A673 (cell line): ENCODE measurements around the gene TRPV2. TPM values are rescaled to one million over a fixed set of nuclear protein-coding genes. Genes with fewer than 3 reads are reported as not detected.

ENCODE experiments used
- BruUV-seq: library from RNA; stranded (reverse); fragments of 400-500 nt; replicated peaks from 2 replicates; lab custom pipeline; 2021; lab: Mats Ljungman, UMichigan
- CTCF ChIA-PET: fragments of 300-600 bp; sonication (Branson Sonifier 250); formaldehyde crosslinking; loops from one replicate; lab custom pipeline; 2022; ENCODE audit warnings: antibody characterized with exemption; lab: Charles Lee
- POLR2A ChIA-PET: fragments of 300-600 bp; sonication (Branson Sonifier 250); formaldehyde crosslinking; loops from one replicate; lab custom pipeline; 2022; ENCODE audit warnings: antibody characterized with exemption; ENCODE audit not compliant: low non-redundant PET; lab: Charles Lee
- DNase-seq: peaks from one replicate; pipeline ENCODE4 v3.0.0-alpha.2; 2015; ENCODE audit warnings: low spot score
- H3K27ac ChIP-seq: fragments of 200-600 bp; sonication (generic); 2 replicates; pipeline ENCODE4 v1.5.1; 2016; ENCODE audit warnings: mixed run types, low read depth, mild to moderate bottlenecking, mixed read lengths, antibody characterized with exemption, low read length; ENCODE audit not compliant: poor library complexity, severe bottlenecking
- H3K27me3 ChIP-seq: fragments of 200-600 bp; sonication (generic); replicated peaks from 2 replicates; pipeline ENCODE4 v1.6.1; 2017; ENCODE audit warnings: mixed run types, low read depth, mild to moderate bottlenecking, mixed read lengths, antibody characterized with exemption, low read length; ENCODE audit not compliant: insufficient read depth, poor library complexity
- H3K36me3 ChIP-seq: fragments of 200-600 bp; sonication (generic); 2 replicates; pipeline ENCODE4 v1.6.1; 2016; ENCODE audit warnings: mixed run types, mild to moderate bottlenecking, mixed read lengths, antibody characterized with exemption, low read length; ENCODE audit not compliant: insufficient read depth, poor library complexity, severe bottlenecking
- H3K4me1 ChIP-seq: fragments of 200-600 bp; sonication (generic); 2 replicates; pipeline ENCODE4 v1.6.1; 2017; ENCODE audit warnings: mixed run types, mild to moderate bottlenecking, mixed read lengths, antibody characterized with exemption, low read length; ENCODE audit not compliant: insufficient read depth, poor library complexity, severe bottlenecking
- H3K4me3 ChIP-seq: fragments of 200-600 bp; sonication (generic); 2 replicates; pipeline ENCODE4 v1.5.1; 2016; ENCODE audit warnings: low read depth, mixed run types, mild to moderate bottlenecking, mixed read lengths, low read length; ENCODE audit not compliant: poor library complexity, severe bottlenecking
- H3K9me3 ChIP-seq: fragments of 200-600 bp; sonication (generic); 2 replicates; pipeline ENCODE4 v1.6.1; 2016; ENCODE audit warnings: mixed run types, low read depth, mild to moderate bottlenecking, mixed read lengths, antibody characterized with exemption, low read length; ENCODE audit not compliant: poor library complexity, severe bottlenecking
- EZH2 ChIP-seq: fragments of 200-600 bp; sonication (generic); IDR thresholded peaks from 2 replicates; pipeline ENCODE4 v1.6.1; 2017; ENCODE audit warnings: borderline replicate concordance, low read depth, mild to moderate bottlenecking, mixed read lengths, antibody characterized with exemption, low read length; ENCODE audit not compliant: poor library complexity, severe bottlenecking
- intact Hi-C: fragments of 100-400 bp; cut with micrococcal nuclease; formaldehyde crosslinking; loops from one replicate; pipeline ENCODE4 v1.10.0; 2022; ENCODE audit not compliant: unreplicated experiment
- total RNA-seq: library from RNA; stranded (reverse); gene quantifications from 2 replicates; pipeline ENCODE4 v1.2.3, GENCODE V29; 2021
- TF ChIP-seq, protein P1 (sequence below): fragments of 300-800, 200-600 bp; sonication (generic); conservative IDR thresholded peaks from 2 replicates; pipeline ENCODE4 v1.5.1; 2017; ENCODE audit warnings: low read depth, mild to moderate bottlenecking, antibody characterized with exemption, low read length, moderate library complexity, mixed read lengths

The TRPV2 gene
- total RNA-seq, 1 experiment from 2014 or later = not detected

DNA sequence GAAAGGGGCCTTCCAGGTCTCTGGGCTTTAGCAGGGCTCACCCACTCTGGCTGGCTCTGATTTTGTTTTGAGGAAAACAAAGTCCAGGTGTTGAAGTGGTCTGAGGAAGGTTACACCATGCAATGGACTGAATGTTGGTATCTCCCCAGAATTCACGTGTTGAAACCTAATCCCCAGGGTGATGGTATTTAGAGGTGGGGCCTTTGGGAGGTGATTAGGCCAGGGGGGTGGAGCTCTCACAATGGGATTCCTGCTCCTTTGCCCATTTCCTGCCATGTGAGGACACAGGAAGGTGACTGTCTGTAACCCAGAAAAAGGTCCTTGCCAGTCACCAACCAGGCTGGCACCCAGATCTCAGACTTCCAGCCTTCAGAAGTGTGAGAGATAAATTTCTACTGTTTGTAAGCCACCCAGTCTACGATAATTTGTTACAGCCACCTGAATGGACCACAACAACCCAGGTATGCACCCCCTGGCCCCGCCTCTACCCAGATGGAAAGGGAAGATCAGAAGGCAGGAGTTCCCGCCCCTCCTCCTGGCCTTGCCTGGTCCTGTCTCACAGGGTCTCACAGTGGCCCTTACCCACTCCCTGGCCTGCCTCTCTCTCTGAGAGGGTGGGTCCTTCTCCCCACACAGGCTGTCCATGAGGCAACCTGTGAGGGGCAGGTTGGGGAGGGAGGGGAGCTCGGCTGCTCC is 44.6 kb downstream of the TRPV2 start:
- ChIA-PET CTCF (interaction anchor here (0.5 kb wide), 1 partner anchor 15 kb away, joined by 5 read pairs; no protein-coding TSS in a partner anchor), POLR2A (no interaction called here)
- Histone ChIP-seq H3K27me3 (no peaks in the 10 kb centered on the region), H3K4me3 (no peak overlapping the region), H3K9me3 (no peaks in the 10 kb centered on the region), H3K36me3 (no peaks in the 10 kb centered on the region), H3K4me1 (no peaks in the 10 kb centered on the region), H3K27ac (no peak overlapping the region)
- TF ChIP-seq EZH2 = no peak
- TF ChIP-seq, protein P1, sequence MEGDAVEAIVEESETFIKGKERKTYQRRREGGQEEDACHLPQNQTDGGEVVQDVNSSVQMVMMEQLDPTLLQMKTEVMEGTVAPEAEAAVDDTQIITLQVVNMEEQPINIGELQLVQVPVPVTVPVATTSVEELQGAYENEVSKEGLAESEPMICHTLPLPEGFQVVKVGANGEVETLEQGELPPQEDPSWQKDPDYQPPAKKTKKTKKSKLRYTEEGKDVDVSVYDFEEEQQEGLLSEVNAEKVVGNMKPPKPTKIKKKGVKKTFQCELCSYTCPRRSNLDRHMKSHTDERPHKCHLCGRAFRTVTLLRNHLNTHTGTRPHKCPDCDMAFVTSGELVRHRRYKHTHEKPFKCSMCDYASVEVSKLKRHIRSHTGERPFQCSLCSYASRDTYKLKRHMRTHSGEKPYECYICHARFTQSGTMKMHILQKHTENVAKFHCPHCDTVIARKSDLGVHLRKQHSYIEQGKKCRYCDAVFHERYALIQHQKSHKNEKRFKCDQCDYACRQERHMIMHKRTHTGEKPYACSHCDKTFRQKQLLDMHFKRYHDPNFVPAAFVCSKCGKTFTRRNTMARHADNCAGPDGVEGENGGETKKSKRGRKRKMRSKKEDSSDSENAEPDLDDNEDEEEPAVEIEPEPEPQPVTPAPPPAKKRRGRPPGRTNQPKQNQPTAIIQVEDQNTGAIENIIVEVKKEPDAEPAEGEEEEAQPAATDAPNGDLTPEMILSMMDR = no peak
- intact Hi-C loops = no loop called here
- no TSS peak for BruUV-seq
- no peak for DNase-seq

DNA sequence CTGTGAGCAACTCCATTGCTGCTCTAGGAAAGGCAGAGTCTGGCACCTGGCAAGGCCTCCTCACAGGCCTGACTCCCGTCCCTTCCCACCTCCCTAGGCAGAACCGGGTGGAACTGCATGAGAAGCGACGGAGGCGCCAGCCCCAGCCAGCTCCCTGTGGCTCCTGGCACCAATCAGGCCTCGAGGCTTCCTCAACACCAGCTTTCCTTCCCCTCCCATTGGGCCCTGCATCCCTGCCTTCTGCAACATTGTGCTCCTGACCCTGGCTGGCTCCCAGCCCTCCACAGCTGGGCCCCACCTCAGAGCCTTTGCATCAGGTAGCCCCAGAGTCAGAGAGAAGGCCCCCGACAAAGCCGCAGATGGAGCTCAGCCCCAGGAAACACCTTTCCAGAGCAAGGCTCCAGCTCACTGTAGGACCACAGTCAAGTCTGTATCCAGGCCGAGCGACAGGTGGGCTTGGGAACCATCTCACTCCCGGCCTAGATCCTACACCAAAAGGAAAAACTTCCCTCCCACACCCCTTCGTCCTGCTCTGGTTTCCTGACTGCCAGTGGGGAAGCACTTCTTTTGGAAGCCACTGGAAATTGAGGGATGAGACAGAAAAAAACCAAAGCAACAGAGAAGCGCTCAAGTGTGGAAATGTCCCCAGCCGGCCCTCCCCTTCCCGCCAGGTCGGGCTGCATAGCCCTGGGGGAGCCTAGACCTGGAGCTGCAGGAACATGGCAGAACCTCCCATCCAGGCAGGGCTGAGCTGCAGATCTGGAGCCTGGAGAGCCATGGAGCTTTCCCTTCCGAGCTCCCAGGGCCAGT is 45.6 kb downstream of the TRPV2 start:
- ChIA-PET POLR2A (no interaction called here), CTCF (no interaction called here)
- intact Hi-C loops = no loop called here
- Histone ChIP-seq H3K36me3 (no peaks in the 10 kb centered on the region), H3K27ac (no peak overlapping the region), H3K27me3 (no peaks in the 10 kb centered on the region), H3K4me3 (no peak overlapping the region), H3K4me1 (no peaks in the 10 kb centered on the region), H3K9me3 (no peaks in the 10 kb centered on the region)
- no peak for TF ChIP-seq EZH2
- TF ChIP-seq, protein P1 = no peak
- BruUV-seq = no TSS peak
- no peak for DNase-seq

DNA sequence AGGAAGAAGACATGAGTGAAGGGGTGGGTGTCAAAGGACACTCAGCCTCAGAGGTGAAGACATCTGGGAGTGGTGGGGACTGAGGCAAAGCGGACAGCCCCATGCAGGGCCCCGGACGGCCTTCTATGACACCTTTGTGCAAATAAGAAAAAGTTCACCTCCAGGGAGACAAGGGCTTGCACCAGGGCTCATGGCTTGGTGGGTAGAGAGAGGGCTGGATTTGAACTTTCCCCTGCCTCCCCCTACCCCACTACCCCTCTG is 46.2 kb downstream of the TRPV2 start:
- Histone ChIP-seq H3K9me3 (no peaks in the 10 kb centered on the region), H3K4me3 (no peak overlapping the region), H3K36me3 (no peaks in the 10 kb centered on the region), H3K27me3 (no peaks in the 10 kb centered on the region), H3K4me1 (no peaks in the 10 kb centered on the region), H3K27ac (no peak overlapping the region)
- ChIA-PET CTCF (no interaction called here), POLR2A (no interaction called here)
- BruUV-seq = no TSS peak
- intact Hi-C loops = no loop called here
- no peak for DNase-seq
- TF ChIP-seq EZH2 = no peak
- TF ChIP-seq, protein P1 = no peak
